ENCODE data around the gene CFAP73. TPM values are rescaled to one million over a fixed set of nuclear protein-coding genes. Genes with fewer than 3 reads are reported as not detected.

The CFAP73 gene
- under 1 TPM in 2 of 3 donors, not detected in 1; 0.39 to 0.73 TPM for polyA plus RNA-seq

DNA sequence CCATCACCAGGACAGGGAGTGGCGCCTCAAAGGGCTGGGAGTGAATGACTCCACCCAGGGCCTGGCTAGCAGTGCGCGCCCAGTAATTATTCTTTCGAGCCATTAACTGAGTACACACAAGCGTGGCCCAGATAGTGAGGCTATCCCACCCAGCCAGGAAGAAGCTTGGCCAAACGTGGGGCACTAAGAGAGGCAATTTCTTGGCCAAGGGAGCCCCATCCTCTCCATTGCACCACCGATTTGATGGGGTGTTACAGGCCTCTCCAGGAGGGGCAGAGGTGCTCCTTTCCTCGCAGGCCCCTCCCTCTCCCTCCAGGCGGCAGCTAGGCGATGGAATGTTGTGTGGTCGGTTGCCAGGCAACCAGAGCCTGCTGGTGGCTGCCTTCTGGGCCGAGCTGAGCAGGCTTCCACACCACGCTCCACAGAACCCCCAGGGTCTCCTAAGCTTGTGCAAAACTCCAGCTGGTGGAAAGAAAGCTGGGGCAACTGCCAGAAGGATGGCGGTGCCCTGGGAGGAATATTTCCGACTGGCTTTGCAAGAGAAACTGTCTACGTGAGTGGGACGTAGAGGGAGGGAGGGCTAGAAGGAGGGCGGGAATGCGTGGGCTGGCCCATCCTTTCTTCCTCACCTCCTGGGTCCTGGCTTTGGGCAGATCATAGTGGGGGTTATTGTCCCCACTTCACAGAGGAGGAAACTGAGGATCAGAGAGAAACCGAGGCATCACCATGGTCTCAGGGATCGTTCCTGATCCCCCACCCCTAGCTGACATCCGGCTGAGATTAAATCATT is at the start of gene CFAP73:
CFAP73 (plus strand) TSS at position 364 of the 790 bp plus-strand sequence; CDS start at position 498, 134 bp downstream.
- no peak within 1 kb of the TSS for H3K27ac ChIP-seq (ENCODE audit: low read depth, low read length)
- 30 to 37% (median 30%) methylated on average over 22 of the region's 22 CpGs for WGBS, 3 donors

DNA sequence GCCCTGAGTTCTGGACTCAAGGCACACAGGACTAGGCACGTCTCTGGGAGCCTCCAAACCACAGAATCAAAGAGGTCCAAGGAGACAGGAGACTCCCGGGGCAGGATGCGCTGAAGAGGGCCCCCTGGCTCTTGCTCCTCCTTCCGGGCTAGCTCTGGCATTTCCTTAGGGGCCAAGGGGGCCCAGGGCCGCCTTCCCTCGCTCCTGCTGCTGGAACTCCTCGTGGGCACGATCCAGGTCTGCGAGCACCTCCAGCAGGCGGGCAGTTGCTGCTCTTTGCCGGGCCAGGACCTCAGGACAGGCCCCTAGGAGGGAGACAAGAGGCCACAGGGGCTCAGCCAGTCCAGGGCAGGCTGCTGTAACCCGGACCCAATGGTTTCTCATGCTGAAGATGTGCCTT is 49.8 kb upstream of the CFAP73 start:
- H3K27ac ChIP-seq (ENCODE audit: low read depth, low read length), result no peak overlapping the region
- 59 to 76% (median 64%) methylated on average over 12 of the region's 12 CpGs for WGBS, 3 donors

DNA sequence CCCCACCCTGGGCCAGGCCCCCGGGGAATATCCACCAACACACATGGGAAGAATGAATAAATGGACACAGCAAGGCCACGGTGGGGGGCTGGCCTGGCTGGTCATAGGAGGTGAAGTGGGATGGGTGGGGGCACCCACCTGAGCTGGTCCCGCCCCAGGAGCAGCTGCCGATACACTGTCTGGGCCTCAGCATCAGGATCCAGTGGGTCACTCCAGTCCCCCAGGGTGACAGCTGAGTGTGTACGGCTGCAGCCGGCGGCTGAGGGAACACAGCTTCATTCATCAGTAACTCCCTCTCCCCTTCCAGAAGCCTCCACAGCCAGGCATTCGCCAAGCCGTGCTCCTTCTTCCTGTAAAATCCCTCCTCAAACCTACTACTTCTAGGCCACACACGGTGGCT is 47.8 kb upstream of the CFAP73 start:
- no peak overlapping the region for H3K27ac ChIP-seq (ENCODE audit: low read depth, low read length)
- 70 to 72% (median 72%) methylated on average over 10 of the region's 10 CpGs for WGBS, 3 donors

DNA sequence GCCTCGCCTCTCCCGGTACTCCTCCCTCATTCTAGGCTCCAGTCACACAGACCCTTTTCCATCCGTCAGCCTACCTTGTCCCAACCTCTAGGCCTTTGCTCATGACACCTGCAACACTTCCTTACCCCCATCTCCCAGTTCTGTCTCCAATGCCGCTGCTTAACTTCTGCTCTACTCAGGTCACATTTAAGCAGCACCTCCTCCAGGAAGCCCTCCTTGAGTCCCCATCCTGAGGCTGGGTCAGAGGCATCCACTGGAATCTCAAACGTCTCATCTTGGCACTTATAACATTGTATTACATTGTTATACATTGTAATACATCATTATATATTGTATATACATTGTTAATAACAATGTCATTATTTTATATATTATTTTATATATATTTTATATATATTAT is 46.7 kb upstream of the CFAP73 start:
- WGBS, 3 donors, result 75 to 93% (median 83%) methylated on average over 5 of the region's 5 CpGs

DNA sequence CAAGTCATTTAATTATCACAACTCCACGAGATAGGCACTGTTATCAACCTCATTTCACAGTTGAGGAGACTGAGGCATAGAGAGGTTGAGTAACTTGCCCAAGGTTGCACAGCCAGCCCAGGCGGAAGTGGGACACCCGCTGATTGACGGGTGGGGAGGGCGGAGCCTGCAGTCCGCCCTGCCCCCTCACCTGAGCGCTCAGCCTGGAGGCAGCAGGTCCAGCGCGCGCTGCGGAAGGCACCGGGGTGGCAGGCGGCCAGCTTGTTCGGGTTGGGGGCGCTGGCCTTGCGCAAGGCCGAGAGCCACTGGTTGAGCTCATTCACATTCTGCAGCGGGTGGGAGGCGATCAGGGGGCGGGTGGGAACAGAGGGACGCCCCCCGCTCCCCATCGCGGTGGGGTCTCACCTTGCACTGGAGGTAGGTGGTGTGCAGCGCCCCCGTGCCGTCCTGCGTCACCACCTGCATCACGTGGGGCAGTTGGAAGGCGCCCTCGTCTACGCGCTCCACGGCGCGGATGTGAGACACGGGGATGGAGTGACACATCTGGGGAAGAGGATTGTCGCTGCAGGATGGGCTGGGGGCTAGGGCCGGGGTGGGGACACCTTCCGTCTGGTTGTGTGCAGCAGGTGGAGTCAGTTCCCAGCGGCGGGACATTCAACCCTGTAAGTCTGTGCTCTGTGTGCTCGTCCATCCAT is 45.6 kb upstream of the CFAP73 start:
- 6 to 10% (median 6%) methylated on average over 41 to 43 of the region's 43 CpGs for WGBS, 3 donors
- no peak overlapping the region for H3K27ac ChIP-seq (ENCODE audit: low read depth, low read length)

More for the DNA sequence above, 46.7 kb upstream of the CFAP73 start:
- no peak overlapping the region for H3K27ac ChIP-seq (ENCODE audit: low read depth, low read length)

DNA sequence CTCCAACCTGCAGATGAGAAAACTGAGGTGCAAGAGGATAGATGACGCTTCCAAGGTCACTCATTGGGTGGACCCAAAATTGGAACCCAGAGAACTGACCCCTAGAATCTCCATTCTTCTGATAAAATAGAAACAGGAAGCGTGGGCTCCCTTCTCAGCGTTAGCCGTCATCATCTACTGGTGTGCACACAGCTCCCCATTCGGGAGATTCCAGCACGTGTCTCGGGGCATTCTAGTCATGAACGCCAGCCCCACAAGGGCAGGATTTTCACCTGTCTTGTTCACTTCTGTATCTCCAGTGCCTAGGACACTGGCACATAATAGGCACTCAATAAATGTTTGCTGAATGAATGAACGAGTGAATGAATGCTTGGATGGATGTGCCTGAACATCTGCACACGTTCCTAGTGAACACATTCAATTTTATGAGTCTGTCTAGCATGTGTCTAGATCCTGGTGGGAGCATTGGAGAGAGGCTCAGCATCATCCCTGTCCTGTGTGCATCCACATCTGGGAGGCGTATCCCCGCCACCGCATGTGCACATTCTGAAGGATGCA is 44.5 kb upstream of the CFAP73 start:
- WGBS, 3 donors, result 70 to 87% (median 75%) methylated on average over 13 of the region's 13 CpGs
- no peak overlapping the region for H3K27ac ChIP-seq (ENCODE audit: low read depth, low read length)

DNA sequence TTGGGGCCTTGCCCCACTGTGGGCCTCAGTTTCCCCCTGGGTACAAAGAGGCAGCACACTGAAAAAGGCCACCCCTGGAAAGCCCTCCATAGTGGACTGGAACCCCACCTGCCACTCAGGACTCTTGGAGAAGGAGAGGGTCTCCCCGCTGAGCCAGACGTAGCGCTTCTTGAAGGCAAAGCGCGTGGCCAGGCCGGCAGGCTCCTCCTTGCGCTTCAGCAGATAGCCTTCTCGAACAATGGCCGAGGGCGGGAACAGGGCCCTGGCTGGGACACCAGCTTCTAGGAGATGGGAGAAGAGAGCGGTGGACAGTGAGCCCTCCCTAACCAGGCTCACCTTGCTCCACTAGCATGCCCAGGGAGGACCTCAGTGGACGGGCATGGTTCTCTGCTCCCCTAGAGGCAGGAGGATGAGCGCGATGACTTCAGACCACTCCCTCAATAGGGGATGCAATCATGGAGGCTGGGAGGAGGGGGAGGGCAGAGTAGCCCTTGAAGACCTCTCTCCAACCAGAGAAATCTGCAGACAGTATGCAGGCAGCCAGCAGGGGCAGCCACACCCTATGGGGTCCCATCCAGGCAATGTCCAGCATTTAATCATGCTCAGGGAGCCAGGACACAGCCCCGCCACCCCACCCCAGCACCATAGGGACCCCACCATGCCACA is 43.8 kb upstream of the CFAP73 start:
- no peak overlapping the region for H3K27ac ChIP-seq (ENCODE audit: low read depth, low read length)
- WGBS, 3 donors, result 85 to 93% (median 88%) methylated on average over 15 of the region's 15 CpGs

DNA sequence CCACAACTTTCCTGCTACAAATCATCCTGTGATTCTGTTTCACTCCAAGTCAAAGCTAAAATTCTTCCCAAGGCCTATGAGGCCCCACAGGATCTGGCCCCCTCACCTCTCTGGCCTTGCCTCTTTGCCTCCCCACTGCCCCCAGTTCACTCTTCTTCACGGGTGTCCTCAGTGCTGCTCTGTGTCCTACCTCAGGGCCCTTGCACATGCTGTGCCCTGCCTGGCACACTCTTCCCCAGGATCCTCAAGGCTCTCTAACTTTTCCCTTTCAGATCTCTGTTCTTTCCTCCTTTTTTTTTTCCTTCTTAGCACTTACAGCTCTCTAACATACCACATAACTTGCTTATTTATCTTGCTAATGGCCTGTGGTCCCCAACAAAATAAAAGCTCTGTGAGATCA is 43.2 kb upstream of the CFAP73 start:
- H3K27ac ChIP-seq (ENCODE audit: low read depth, low read length), result no peak overlapping the region
- WGBS, 3 donors, result 77 to 79% (median 78%) methylated on average over 1 of the region's 1 CpG

DNA sequence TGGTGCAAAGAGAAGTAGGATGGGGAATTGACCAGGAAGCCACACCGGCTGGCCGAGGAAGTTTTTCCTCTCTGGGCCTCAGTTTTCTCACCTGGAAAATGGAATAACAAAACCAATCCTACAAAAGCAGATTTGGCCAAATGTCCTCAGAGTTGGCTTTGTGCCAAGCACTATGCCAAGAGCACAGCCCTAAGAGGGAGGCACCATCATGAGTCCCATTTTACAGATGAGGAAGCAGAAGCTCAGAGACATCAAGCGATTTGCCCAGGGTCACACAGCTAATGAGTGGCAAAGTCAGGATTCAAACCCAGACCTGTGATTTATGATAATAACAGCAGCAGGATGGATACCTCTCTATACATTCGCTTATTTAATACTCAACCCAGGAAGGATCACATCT is 41.2 kb upstream of the CFAP73 start:
- 92 to 97% (median 94%) methylated on average over 4 of the region's 4 CpGs for WGBS, 3 donors
- H3K27ac ChIP-seq (ENCODE audit: low read depth, low read length), result no peak overlapping the region

DNA sequence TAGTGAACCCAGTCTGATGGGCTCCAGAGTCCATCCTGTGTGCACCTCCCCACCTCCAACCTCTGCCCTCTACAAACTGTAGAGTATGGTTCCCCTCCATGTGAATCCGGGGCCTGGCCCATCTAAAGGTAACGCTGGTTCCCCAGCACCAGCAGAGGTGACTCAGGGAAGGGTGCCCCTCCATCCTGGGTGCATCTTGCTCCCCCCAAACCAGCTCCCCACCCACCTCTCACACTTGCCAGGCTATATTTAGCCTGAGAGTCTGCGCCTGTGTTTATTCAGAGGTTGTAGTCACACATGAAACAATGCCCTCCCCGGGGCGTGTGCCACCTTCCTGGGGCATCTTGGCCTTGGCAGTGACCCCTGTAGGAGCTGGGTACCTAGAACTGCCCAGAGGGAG is 40.2 kb upstream of the CFAP73 start:
- WGBS, 3 donors, result 78 to 83% (median 80%) methylated on average over 5 of the region's 5 CpGs

DNA sequence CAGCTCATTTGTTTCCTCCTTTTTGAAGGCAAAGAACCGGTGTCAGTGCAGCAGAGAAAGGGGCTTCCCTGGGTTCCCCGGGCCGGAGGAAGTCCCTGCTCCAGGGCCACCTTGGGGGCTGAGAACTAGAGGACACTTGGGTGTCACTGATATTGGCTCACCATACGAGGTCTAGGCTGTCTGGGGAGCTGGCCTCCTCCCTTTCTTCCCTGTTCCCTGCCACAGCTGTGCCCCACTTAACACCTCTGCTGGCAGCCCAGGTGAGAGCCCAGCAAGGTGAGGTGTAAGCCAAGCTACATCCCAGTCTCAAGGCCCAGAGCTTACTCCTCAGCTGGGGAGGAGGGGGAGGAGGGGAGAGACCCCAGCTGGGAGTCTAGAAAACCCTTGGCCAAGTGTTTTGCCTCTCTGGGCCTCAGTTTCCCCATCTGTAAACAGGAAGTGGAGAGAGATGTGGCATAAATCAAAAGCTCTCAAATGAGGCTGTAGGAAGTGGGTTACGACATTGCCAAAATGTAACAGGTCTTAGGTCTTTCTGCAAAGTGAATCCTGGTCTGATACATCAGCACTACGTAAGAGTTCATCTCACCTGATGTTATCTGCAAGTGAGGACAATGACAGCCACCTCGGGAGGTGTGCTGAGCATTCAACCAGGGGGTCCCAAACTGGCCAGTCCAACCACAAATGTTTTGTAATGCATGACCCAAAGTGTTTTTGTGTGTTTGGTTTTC is 39.5 kb upstream of the CFAP73 start:
- H3K27ac ChIP-seq (ENCODE audit: low read depth, low read length), result no peak overlapping the region
- 43 to 67% (median 56%) methylated on average over 7 of the region's 7 CpGs for WGBS, 3 donors

More for the DNA sequence above, 40.2 kb upstream of the CFAP73 start:
- no peak overlapping the region for H3K27ac ChIP-seq (ENCODE audit: low read depth, low read length)

DNA sequence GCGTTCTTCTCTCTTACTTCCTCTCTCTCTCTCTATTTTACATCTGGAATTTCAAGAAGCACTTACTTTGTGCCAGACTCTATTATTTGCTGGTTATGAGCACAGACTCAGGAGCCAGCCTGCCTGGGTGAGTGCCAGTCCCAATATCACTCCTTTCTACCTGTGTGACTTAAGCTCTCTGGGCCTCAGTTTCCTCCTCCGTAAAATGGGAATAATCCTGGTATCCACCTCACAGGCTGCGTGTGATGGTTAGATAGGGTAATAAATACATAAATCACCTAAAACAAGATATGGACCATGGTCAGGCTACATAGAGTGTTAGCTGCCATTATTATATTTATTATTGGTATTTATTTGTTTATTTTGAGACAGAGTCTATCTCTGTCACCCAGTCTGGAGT is 38.3 kb upstream of the CFAP73 start:
- H3K27ac ChIP-seq (ENCODE audit: low read depth, low read length), result no peak overlapping the region
- 81 to 91% (median 85%) methylated on average over 3 of the region's 3 CpGs for WGBS, 3 donors

DNA sequence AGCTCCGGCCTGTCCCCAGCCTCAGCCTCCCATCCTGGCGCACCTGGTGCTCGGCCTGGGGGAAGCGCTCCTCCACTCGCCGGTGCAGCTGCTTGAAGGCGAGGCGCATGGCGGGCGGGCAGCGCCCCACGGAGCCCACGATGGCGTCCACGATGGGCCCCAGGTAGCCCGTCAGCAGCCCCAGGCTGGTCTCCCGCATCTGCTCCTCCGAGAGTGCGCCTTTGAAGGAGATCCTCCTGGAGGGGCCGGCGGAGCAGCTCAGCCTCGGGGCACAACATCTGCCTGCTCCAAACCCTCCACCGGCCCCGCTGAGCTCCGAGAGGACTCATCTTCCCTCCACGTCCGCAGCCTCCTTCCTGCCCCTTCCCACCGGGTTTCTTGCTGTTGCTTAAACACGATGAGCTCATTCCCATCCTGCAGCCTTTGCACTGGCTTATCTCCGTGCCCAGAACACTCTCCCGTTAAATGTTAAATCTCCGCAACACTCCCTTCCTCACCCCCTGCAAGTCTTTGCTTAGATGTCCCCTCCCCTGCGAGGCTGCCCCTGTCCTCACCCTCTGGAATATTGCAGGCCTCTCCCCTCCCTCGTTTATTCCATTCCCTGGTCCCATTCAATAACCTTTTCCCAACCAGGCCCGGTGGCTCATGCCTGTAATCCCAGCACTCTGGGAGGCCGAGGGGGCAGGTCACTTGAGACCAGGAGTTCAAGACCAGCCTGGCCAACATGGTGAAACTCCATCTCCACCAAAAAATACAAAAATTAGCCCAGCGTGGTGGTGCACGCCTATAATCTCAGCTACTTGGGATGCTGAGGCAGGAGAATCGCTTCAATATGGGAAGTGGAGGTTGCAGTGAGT is 37.3 kb upstream of the CFAP73 start:
- WGBS, 3 donors, result 70 to 75% (median 71%) methylated on average over 39 of the region's 39 CpGs

DNA sequence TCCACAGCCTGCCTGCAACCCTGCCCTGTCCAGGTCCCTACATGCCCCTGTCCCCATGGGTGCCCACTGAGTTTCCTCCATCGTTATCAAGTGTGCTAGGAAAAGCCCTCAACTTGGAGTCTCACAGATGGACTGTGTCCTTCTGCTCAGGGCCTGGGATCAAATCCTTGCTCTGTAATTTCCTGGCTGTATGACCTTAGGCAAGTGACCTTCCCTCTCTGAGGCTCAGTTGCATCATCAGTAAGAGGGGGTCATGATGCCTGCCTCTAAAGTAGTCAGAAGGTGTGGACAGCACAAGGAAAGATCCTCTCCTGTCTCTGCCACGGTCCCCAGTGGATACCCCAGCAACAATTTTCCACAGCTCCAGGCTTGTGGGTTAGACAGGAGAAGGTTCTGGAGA is 36.1 kb upstream of the CFAP73 start:
- WGBS, 3 donors, result 74 to 81% (median 75%) methylated on average over 2 of the region's 2 CpGs
- H3K27ac ChIP-seq (ENCODE audit: low read depth, low read length), result no peak overlapping the region

More for the DNA sequence above, 37.3 kb upstream of the CFAP73 start:
- no peak overlapping the region for H3K27ac ChIP-seq (ENCODE audit: low read depth, low read length)

DNA sequence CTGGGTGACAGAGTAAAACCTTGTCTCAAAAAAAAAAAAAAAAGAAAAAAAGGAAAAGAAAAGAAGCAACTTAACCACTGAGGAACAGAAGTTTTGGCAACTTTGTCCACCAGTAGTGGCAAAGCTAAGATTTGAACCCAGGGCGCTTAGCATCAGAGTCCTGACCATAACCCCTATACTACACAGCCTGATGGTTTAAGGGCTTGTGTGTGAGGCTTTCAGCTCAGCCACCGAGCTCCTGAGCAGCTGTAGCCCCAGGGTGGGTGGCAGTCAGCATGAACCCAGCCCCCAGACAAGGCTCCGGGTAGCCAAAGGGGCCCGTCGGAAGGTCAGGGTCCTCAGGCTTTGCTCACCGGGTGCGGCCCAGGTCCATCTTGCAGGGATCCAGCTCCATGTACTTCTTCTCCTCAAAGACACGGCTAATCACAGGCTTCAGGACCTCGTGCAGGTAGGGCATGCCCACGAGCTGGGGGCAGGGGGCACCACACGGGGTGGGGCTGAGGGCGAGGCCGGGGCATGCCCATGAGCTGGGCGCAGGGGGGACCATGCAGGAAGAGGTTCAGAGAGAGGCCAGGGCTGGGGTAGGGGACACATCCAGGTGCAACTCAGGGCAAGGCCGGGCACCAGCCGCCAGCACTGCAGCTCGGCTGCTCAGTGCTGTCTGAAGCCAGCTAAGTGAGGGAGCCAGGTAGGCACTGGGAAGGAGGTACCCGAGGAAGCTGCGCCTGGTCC is 34.9 kb upstream of the CFAP73 start:
- WGBS, 3 donors, result 90 to 92% (median 91%) methylated on average over 19 of the region's 19 CpGs
- no peak overlapping the region for H3K27ac ChIP-seq (ENCODE audit: low read depth, low read length)

DNA sequence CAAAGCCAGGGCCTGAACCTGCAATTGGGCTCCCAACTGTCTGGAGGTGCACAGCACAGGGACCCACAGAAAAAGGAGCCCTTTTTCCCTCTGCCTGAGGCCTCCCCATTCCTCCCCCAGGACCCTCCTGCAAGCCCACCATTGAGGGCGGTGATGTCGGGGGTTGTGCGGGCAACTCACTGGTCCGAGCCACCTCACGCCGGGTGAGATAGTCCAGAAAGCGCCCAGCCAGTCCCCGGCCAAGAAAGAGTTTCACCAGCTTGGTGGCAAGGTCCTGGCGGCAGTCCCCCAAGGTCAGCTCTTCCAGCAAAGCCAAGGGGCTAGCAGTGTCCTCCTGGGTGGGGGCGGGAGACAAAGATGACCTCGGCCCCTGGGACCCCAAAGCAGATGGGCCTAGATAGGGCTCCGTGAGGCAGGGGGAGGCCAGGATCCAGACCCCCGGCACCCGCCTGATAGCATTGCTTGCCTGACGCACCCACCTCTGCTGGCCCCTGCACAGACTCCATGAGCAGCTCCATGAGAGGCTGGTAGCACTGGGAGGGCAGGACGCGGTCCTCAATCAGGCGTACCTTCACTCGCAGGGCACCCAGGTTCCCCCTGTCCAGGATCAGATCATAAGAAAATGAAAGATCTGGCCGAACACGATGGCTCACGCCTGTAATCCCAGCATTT is 33.9 kb upstream of the CFAP73 start:
- 74 to 93% (median 85%) methylated on average over 22 of the region's 22 CpGs for WGBS, 3 donors
- no peak overlapping the region for H3K27ac ChIP-seq (ENCODE audit: low read depth, low read length)
